GM21528 (cell line): Measurements from ENCODE around the gene KIAA1328.

Source experiments
- ATAC-seq: cut with Tn5 transposase; IDR thresholded peaks from one replicate; pipeline ENCODE4 v1.9.1; 2021; ENCODE audit warnings: mild to moderate bottlenecking, moderate library complexity; ENCODE audit not compliant: unreplicated experiment, low FRiP score

Gene KIAA1328

DNA sequence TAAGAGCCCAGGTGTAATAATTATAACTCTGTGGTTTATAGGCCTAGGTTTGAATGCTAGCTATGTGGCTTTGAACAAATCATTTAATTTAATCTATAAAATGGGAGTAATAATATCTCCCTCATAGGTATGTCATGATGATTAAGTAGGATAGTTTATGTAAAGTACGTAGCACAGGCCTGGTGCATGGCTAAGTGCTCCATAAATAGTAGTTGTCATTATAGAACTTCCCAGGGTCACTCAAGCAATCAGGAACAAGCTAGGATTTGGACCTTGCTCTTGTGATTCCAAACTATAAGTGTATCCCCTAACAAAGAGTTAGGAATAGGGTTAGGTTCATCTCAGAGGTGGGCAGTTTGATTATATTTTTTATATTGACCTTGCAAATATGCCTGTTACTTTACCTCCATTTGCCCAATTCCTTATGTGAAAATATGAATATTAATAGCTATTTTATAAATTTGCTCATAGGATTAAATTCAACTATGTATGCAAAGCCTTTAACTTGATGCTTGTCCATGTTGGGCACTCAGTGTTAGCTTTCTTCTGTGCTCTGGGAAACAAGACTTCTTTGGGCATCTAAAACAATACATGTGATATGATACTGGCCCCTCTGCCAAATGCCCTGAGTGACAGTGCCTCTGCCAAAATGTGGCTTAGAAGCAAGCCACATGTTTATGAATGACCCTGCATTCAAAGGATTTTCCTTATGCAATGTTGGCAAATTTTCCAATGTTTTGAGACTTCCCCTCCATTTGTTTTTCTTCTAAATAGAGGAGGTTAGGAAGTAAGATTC is 353.6 kb downstream of the KIAA1328 start:
- no peak for ATAC-seq

DNA sequence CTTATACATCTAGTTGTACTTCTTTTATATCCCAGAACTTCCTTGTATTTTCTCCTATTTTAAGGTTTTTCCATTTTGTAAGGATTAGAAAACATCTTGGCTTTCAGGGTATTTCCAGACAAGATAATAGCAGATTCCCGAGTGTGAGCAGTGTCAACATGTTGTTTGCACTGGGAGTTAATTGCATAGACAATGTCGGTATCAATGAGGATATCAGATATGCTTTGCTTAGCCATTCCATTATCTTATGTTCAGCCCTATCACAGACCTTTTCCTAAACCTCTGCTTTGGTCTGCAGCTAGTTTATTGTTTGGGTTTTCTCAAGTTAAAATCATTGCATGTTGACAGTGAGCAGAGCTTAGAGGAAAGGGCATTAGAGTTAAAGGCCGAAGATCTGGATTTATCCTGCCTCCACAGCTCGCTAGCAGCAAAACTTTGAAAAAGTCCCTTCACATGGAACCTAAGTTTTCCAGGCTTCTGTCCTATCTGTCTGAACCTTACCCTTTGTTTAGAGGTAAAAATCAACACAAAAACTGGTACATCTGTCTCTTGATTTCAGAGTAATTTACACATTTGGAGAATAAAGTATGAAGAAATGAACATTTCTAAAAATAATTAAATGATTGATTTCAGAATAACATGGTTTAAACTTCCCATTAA is 355.4 kb downstream of the KIAA1328 start:
- ATAC-seq: no peak

DNA sequence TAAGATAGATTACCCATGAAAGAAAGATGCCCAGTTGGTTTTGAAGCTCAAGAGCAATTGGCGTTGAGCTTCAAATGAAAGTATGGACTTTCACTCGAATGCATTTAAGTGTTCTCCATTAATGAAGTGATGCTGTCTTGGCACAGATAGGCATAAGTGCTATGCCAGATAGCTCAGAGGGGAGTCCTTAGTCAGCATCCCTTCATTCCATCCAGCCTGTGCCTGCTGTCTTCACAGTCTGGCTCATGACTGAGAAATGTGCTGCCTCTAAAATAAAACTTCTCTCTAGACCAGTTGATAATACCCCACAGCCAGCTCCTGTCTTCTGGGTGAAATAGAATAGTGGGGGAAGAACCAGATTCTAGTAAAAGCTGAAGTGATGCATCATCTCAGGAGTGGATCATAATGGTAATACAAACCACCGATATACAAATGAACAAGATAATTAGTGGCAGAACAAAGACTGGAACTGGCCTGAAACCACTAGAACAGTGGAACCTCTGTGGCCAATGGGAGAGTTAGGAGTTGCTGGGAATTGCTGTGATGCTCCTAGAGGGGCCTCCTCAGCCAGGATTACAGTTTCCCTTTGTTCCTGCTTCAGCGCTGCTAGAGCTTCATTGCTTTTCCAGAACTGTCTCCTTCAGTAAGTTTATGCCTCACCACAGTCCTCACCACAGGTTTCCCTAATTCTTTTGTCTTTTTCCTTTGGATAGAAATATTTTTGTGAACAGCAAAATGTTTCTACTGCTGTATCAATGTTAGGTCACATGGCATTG is 359.3 kb downstream of the KIAA1328 start:
- no peak for ATAC-seq

DNA sequence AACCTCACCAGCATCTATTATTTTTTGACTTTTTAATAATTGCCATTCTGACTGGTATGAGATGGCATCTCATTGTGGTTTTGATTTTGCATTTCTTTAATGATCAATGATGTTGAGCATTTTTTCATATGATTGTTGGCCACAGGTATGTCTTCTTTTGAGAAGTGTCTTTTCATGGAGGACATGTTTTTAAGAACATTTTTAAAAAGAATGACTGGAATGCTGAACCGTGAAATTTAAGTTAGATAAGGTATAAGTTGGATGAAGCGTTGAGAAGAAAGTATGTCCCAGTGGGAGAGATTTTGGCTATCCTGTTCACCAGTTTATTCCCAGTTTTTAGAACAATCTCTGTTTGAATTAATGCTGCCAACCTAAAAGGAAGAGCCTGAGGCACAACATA is 370.8 kb downstream of the KIAA1328 start:
- no peak for ATAC-seq

DNA sequence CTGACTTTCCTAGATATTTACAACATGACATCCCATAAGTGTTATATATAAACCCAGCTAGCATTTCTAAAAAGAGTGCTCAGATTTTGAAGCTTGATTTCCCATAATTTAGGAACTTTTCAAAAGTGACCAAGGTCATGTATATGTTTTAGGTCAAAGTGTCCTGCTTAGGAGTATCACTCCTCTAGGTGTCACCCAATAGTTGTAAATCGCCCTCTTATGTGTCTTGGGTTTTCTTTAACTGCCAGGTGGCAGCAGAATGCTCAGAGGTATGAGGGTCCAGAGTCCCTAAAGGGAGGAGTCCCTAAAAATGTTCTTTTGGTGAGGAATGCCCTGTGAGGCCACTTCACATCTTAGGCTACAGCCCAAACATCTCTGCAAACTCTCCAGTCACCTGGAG is 378.4 kb downstream of the KIAA1328 start:
- ATAC-seq: no peak

DNA sequence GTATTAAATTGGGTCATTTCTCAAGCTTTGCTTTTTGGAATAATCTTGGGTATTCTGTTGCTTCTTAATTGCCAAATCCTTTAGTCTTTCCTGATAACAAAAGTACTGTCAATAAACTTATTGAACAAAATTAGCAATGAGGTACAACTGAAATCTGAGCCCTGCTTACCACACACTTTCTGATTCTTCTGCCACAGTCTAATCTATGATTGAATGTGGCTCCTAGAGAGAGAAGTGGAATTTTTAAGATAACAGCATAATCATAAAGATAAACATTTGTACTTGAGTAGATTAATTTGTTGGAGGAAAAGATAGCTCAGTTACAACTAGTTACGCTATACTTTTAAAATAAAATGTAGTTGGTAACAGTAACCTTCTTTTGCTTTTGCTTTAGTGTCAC is 381.9 kb downstream of the KIAA1328 start:
- no peak for ATAC-seq

DNA sequence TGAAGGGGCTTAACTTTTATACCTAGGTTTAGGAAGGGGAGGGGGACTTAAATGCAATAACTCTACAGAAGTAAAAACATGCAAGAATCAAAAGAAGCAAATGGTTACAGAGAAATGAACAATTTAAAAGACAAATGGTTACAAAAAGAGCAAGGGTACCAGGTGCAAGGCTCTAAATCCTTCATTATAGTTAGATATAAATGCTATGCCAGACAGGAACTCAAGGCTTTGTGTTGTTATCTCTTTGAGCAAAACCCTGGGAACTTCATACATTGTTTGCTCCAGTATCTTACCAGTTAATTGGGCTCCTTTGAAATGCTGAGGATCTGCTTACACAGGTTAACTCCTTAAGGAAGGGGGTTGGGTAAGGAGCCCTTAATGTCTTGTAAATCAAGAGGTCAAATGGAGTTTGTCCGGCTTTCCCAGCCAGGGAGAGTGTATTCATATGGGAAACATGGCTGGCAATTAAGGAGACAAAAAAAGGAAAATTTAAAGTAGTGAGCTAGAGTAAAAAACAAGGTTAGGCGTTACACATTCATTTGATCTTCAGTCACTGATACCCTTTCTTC is 389.2 kb downstream of the KIAA1328 start:
- ATAC-seq: no peak

DNA sequence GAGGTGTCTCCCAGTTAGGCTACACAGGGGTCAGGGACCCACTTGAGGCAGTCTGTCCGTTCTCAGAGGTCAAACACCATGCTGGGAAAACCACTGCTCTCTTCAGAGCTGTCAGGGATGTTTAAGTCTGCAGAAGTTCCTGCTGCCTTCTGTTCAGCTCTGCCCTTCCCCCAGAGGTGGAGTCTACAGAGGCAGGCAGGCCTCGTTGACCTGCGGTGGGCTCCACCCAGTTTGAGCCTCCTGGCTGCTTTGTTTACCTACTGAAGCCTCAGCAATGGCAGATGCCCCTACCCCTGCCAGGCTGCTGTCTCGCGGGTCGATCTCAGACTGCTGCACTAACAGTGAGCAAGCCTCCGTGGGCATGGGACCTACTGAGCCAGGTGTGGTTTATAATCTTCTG is 390.3 kb downstream of the KIAA1328 start:
- no peak for ATAC-seq

DNA sequence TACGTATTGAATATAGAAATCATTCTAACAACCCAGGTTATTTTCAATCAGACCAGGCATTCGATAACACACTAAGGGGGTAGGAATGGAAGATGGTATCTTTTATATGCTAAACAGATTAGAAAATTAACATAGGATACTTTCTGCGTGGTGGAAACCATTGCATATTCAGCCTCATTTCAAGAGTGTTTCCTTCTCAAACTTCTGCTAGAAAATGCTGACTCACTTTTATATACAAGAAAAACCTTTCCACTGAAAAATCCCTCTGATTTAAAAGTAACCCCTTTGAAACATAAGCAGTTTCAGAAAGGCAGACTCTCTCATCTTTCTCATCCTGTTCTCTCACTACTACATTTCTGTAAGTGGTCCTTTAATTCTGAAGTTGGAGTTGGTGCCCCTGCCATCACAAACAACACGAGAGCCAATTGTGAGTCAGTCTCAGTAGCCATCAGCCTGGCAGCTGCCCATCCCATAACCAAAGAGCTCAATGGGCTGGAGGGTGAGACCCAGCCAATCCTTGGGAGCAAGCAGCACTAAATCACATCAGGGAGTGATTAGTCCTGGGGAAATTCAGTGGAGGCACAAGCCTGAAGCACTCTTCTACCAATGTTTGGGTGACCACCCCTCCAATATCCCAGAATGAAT is 393.5 kb downstream of the KIAA1328 start:
- no peak for ATAC-seq

DNA sequence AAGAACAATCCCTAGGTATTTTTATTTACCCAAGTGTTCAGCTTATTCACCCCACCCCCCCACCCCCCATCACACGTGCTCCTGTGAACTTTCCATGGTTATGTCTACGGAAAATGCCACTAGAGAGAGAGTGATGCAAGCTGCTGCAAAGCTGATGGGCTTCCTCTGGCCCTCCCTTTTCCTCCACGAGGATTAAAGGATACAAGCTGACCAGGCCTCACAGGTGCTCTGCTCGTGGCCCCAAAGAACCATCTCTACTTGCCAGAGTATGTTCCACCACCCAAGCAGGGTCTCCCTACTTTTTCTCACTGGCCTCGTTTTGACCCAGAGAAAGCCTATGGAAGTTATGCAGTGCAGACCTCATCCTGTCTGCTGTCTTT is 394.1 kb downstream of the KIAA1328 start:
- ATAC-seq: no peak

DNA sequence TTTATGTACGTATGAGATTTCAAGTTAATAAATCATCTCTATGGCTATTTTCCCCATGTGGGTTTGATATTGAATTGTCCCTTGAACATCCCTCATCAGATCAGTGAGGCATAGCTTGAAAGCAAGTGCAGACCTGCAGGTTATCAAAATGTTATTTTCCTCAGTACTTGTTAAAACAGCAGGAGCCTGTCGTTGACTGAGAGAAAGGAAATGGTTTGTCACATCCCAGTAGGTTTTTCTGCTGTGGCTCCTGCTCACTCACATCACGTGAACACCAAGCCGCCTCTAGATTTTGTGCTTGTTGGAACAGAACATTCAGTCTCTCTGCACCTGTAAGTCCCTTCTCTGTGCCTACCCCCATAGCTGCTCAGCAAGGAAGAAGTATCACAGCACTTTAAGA is 396.4 kb downstream of the KIAA1328 start:
- ATAC-seq: no peak

DNA sequence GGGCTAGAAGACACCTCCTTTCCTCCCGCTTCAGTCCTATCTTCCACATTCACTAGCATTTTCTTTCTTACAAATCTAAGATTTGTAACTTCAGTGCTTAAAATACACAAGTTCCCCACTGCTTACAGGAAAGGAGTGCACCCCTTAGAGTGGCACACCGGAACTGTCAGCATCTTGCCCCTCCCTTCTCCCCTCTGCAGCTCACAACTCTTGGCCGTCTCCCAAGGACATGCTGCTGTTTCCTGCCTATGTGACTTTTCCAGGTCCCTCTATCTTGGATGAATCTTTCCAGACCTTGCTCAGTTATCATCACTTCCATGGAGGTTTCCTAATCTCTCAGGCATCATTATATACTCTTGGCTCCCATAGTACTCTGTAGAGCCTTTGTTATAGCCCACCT is 401.8 kb downstream of the KIAA1328 start:
- ATAC-seq: no peak

DNA sequence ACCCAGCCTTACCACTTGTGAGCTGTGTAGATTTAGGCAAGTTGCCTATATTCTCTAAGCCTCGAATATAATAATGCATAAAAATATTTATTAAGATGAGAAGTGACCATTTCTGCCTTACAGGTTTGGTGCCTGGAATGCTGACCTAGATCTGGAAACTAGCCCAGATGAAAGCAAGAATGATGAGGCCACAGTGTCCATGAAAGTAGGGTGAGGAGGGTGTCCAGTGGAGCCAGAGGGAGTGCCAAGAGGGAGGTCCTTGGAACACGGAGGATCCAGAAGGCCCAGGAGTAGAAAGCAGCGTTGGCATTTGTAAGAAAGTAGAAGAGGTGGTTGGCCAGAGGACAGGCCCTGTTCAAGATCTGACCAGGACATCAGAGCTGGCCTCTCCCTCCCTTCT is 402.3 kb downstream of the KIAA1328 start:
- no peak for ATAC-seq

DNA sequence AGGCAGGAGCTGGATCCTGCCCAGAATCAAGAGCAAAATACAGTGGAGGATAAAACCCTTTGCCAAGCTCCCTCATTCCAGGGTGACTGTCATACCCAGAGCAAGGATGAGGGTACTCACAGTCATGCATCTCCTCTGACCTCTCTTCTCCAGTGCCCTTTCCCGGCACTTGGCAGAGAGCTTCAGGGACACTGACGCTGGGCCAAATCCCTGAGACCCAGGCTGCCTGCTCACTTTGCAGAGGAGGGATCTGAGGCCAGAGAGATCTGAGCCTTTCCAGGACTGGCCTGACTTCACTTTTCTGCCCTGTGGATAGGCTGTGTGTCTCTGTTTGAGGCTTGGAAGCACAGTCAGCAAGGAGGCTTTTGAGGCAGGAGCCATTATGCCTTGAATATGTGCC is 406.7 kb downstream of the KIAA1328 start:
- no peak for ATAC-seq

DNA sequence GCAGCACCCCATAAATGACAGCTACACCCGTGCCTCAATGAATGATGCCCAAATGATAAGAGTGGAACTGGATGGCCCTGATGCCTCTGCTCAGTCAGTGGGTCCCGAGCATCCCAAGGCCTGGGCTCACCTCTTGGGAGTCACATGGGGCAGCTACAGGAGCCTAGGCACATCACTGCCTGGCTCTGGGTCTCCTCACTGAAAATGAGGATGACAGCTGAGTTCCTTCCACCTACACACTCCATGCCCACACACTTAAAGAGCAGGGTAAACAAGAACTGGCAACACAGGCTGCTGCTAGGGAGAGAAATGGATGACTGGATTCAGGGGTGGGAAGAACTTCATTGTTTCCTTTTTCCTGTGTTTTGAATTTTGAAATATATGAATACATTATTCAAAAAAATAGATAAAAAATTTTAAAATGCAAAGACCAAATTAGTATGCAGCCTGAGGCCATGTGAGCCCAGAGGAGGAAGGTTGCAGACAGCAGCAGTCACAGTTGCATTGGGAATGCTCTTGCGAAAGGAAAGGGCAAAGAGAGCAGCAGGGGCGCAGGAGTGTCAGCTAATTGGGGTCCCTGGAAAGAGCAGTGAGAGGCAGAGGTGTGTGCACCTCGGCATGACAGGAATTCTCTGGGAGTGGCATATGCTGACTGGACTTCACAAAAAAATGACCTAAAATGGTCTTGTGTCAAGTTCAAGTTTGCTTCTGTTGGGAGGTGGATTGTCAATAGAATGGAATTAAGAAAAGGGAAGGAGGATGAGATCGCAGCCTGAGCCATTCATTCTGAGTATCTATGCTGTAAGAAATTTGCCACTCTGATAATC is 409.6 kb downstream of the KIAA1328 start:
- no peak for ATAC-seq

DNA sequence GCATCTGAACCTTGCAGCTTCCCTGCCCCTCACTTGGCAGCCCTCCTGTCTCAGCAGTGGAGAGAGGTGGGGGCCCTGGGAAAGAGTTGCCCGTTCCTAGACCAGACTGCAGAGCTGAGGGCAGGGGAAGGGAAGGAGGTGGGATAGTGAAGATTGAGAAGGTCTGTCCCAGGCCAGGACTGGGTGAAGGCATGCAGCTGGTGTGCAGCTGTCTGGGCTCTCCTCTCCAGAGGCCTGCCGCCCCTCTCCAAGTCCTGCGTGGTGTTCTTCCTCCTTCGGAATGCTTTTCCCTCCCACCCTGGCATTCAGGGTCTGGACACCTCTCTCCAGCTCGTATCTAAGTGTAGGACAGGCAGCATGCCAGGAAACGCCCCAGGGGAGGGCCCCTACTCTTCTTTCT is 413.2 kb downstream of the KIAA1328 start:
- ATAC-seq: no peak

DNA sequence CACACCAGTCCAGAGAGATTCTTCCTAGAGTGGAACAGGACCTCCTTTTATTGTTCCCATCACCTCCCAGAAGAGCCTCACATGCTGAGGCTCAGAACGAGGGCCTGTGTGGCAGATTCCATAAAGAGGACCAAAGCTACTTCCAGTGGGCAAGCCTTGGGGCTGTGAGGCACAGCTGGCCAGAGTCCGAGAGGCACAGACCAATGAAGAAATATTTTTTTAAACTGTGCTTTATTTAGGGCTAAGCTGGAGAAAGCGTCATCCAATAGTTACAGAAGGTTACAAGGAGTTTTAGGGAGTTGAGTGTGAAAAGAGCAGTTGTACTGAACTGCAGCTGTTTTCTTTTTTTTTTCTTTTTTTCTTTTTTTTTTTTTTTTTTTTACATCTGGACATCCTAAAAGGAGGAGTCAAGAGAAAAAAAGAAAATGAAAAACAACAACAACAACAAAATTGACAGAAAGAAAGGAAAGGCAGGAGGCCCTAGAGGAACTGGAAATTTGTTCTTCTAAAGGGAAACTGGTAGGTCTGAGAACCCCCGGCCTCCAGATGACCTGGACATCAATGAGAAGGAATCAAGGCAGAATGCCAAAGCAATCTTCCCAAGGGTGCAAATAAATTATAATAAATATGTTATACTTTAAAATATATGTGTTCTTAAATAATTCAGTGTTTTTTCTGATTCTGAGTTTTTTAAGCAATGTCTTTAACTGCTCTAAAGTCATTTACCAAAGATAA is 414.1 kb downstream of the KIAA1328 start:
- no peak for ATAC-seq

DNA sequence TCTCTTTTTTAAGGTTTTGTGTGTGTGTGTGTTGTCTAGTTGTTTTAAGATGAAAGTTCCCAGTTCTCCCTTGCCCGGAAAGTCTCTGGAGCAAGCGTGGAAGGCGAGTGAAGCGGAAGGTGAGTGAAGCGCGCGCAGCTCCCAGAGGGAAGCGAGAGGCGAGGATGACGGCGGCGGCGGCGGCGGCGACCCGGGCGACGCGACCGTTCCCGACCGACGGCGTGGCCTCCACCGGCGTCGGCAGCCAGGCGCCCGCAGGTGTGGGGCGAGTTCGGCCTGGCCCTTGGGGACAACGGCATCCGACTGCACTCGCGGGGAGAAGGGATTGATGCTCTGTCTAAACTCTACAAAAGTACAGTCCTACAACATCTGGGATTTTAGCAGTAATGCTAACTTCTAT is 414.8 kb downstream of the KIAA1328 start:
- ATAC-seq: no peak

DNA sequence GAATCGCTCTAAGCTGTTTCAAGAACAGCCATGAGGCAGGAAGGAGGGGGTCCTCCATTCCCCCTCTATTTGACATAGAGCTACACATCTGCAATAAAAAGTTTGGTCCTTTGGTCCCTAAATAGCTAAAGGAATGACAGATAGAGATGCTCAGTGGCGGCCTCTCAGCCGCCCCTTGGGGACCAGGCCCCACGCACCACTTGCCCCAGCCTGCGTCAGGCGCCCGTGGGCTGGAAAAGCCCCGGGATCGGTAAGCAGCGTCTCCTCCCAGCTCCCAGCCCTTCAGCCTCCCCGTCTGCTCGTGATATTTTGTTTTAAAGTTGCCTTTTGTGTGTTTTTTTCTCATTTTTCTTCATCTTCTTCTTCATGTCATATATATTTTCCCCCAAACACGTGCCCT is 415.7 kb downstream of the KIAA1328 start:
- ATAC-seq: no peak
